T follicular helper cell (primary cell): ENCODE data around the gene SERAC1.

Experiments
- DNase-seq: peaks from one replicate; pipeline ENCODE4 v3.0.0-alpha.2; 2020; ENCODE audit warnings: low read depth

The SERAC1 gene

GRCh38 chr6:158122048-158122447 is 46.0 kb downstream of the SERAC1 start:
- no peak for DNase-seq

GRCh38 chr6:158121335-158121734 is 46.7 kb downstream of the SERAC1 start:
- no peak for DNase-seq

- no peak for DNase-seq
These were observed 49.2 kb downstream of the SERAC1 start for GRCh38 chr6:158118886-158119285.

- no peak for DNase-seq
These were observed 52.6 kb downstream of the SERAC1 start for GRCh38 chr6:158115508-158115907.

GRCh38 chr6:158115102-158115501 is 53.0 kb downstream of the SERAC1 start:
- no peak for DNase-seq

GRCh38 chr6:158113802-158114201 is 54.3 kb downstream of the SERAC1 start:
- no peak for DNase-seq

- DNase-seq, result no peak
These were observed 56.1 kb downstream of the SERAC1 start for GRCh38 chr6:158111987-158112386.

- no peak for DNase-seq
These were observed 57.1 kb downstream of the SERAC1 start for GRCh38 chr6:158110986-158111385.

GRCh38 chr6:158109748-158110147 is 58.3 kb downstream of the SERAC1 start:
- no peak for DNase-seq

- DNase-seq, result no peak
These were observed 63.4 kb downstream of the SERAC1 start for GRCh38 chr6:158104696-158105095.

GRCh38 chr6:158103228-158103627 is 64.8 kb downstream of the SERAC1 start:
- DNase-seq, result no peak

GRCh38 chr6:158095671-158096070 is 72.4 kb downstream of the SERAC1 start:
- no peak for DNase-seq

- DNase-seq, result no peak
These were observed 73.0 kb downstream of the SERAC1 start for GRCh38 chr6:158095031-158095430.

- no peak for DNase-seq
These were observed 75.3 kb downstream of the SERAC1 start for GRCh38 chr6:158092806-158093205.

- no peak for DNase-seq
These were observed 80.7 kb downstream of the SERAC1 start for GRCh38 chr6:158087224-158087867.

- no peak for DNase-seq
These were observed 81.4 kb downstream of the SERAC1 start for GRCh38 chr6:158086504-158087223.

GRCh38 chr6:158086054-158086503 is 82.0 kb downstream of the SERAC1 start:
- DNase-seq, result no peak

- DNase-seq, result no peak
These were observed 82.6 kb downstream of the SERAC1 start for GRCh38 chr6:158085261-158086053.

GRCh38 chr6:158083455-158084325 is 84.4 kb downstream of the SERAC1 start:
- no peak for DNase-seq

- DNase-seq, result no peak
These were observed 86.5 kb downstream of the SERAC1 start for GRCh38 chr6:158081657-158081935.

GRCh38 chr6:158080849-158081656 is 87.0 kb downstream of the SERAC1 start:
- DNase-seq, result no peak
